SK-N-SH (cell line): ENCODE data around the gene GCN1. TPM values are rescaled to one million over a fixed set of nuclear protein-coding genes. Genes with fewer than 3 reads are reported as not detected.

Experiments used
- CTCF ChIA-PET: fragments of 300-600, 350-600 bp; formaldehyde crosslinking; extraction: SDS; loops from one replicate; lab custom pipeline; 2021; lab: Yijun Ruan, JAX
- POLR2A ChIA-PET: fragments of 350-600 bp; sonication (Branson Sonifier 250); formaldehyde crosslinking; extraction: SDS; loops from one replicate; lab custom pipeline; 2020; ENCODE audit warnings: antibody characterized with exemption, inconsistent platforms; lab: Yijun Ruan, JAX
- DNase-seq: peaks from one replicate; pipeline ENCODE4 v3.0.0; 2012
- H2AFZ ChIP-seq: fragments of 200-600 bp; sonication (generic); 2 replicates; pipeline ENCODE4 v1.8.1; 2016; ENCODE audit warnings: antibody characterized with exemption, mild to moderate bottlenecking, low read depth
- H3F3A ChIP-seq: fragments of 200-600 bp; sonication (generic); replicated peaks from 2 replicates; pipeline ENCODE3; 2016; ENCODE audit warnings: antibody characterized with exemption, mild to moderate bottlenecking; ENCODE audit not compliant: insufficient read depth
- H3K27ac ChIP-seq, 2 experiments: fragments of 200-500 bp in 1 of 2; fragments of 200-600 bp in 1 of 2; sonication (Bioruptor generic) in 1 of 2; sonication (generic), shearing (Covaris generic) in 1 of 2; 2 replicates each; pipeline versions ENCODE4 v1.5.1 to v1.6.1; 2014 to 2016; ENCODE audit warnings: low read depth in 2 of 2, inconsistent platforms in 1 of 2, low read length in 1 of 2, mild to moderate bottlenecking in 1 of 2, mixed read lengths in 1 of 2
- H3K27me3 ChIP-seq: fragments of 200-600 bp; sonication (generic), shearing (Covaris generic); 2 replicates; pipeline ENCODE4 v1.6.1; 2016; ENCODE audit warnings: mixed run types; ENCODE audit not compliant: insufficient read depth
- H3K36me3 ChIP-seq, 2 experiments: fragments of 200-500 bp in 1 of 2; fragments of 200-600 bp in 1 of 2; sonication (Bioruptor generic) in 1 of 2; sonication (generic) in 1 of 2; replicated peaks in 1 of 2; 2 replicates each; pipeline versions ENCODE3 to v1.5.1; 2014 to 2016; ENCODE audit warnings: low read length in 1 of 2, mild to moderate bottlenecking in 1 of 2; ENCODE audit not compliant: insufficient read depth in 2 of 2, control insufficient read depth in 1 of 2
- H3K4me1 ChIP-seq, 2 experiments: fragments of 200-500 bp in 1 of 2; fragments of 200-600 bp in 1 of 2; sonication (Bioruptor generic) in 1 of 2; sonication (generic), shearing (Covaris generic) in 1 of 2; 2 replicates each; pipeline versions ENCODE4 v1.5.1 to v1.6.1; 2014 to 2016; ENCODE audit warnings: low read depth in 1 of 2, low read length in 1 of 2, mixed run types in 1 of 2; ENCODE audit not compliant: insufficient read depth in 2 of 2, control insufficient read depth in 1 of 2
- H3K4me2 ChIP-seq: fragments of 200-600 bp; sonication (generic), shearing (Covaris generic); 2 replicates; pipeline ENCODE4 v1.6.1; 2017; ENCODE audit warnings: mixed run types
- H3K4me3 ChIP-seq, 2 experiments: fragments of 200-500 bp in 1 of 2; fragments of 200-600 bp in 1 of 2; sonication (Bioruptor generic) in 1 of 2; sonication (generic), shearing (Covaris generic) in 1 of 2; 2 replicates each; pipeline versions ENCODE4 v1.5.1 to v1.8.1; 2014 to 2016; ENCODE audit warnings: low read depth in 2 of 2, inconsistent platforms in 1 of 2, low read length in 1 of 2, mild to moderate bottlenecking in 1 of 2, mixed read lengths in 1 of 2, moderate library complexity in 1 of 2
- H3K79me2 ChIP-seq: fragments of 200-600 bp; sonication (generic); 2 replicates; pipeline ENCODE4 v1.8.1; 2017; ENCODE audit warnings: mild to moderate bottlenecking; ENCODE audit not compliant: insufficient read depth
- H3K9ac ChIP-seq: fragments of 200-600 bp; sonication (generic); 2 replicates; pipeline ENCODE4 v1.6.1; 2017; ENCODE audit warnings: mixed run types
- H3K9me2 ChIP-seq: fragments of 200-600 bp; sonication (generic); 2 replicates; pipeline ENCODE4 v1.6.1; 2017; ENCODE audit warnings: mixed run types
- H3K9me3 ChIP-seq: fragments of 200-600 bp; sonication (generic); 2 replicates; pipeline ENCODE4 v1.6.1; 2017; ENCODE audit warnings: mixed run types, mild to moderate bottlenecking, moderate library complexity
- H4K20me1 ChIP-seq: fragments of 200-600 bp; sonication (generic); 2 replicates; pipeline ENCODE4 v1.6.1; 2017; ENCODE audit warnings: mild to moderate bottlenecking, mixed run types; ENCODE audit not compliant: insufficient read depth
- CHD2 ChIP-seq: fragments of 150-350 bp; IDR thresholded peaks from 2 replicates; pipeline ENCODE4 v1.6.1; 2018; ENCODE audit warnings: low read length; ENCODE audit not compliant: partially characterized antibody
- ELF1 ChIP-seq: IDR thresholded peaks from 2 replicates; pipeline ENCODE4 v1.4.0; 2012
- EP300 ChIP-seq, 2 experiments: IDR thresholded peaks; 2 replicates each; pipeline versions ENCODE4 v1.4.0 to v1.6.1; 2012; ENCODE audit warnings: borderline replicate concordance in 1 of 2, low read depth in 1 of 2, low read length in 1 of 2
- EZH2phosphoT487 ChIP-seq: fragments of 200-600 bp; sonication (generic); IDR thresholded peaks from 2 replicates; pipeline ENCODE4 v1.6.1; 2017; ENCODE audit warnings: low read depth, mixed run types, mild to moderate bottlenecking, antibody characterized with exemption, moderate library complexity, borderline replicate concordance
- GABPA ChIP-seq: IDR thresholded peaks from 2 replicates; pipeline ENCODE4 v1.4.0; 2012; ENCODE audit warnings: low read depth, mild to moderate bottlenecking
- JUND ChIP-seq: IDR thresholded peaks from 2 replicates; pipeline ENCODE4 v1.4.0; 2012
- MEF2A ChIP-seq: IDR thresholded peaks from 2 replicates; pipeline ENCODE4 v1.4.0; 2012; ENCODE audit warnings: low read depth, borderline replicate concordance
- POLR2AphosphoS5 ChIP-seq: IDR thresholded peaks from 2 replicates; pipeline ENCODE4 v1.6.1; 2012; ENCODE audit warnings: low read depth, low read length
- RFX5 ChIP-seq: IDR thresholded peaks from 2 replicates; pipeline ENCODE4 v1.6.1; 2012; ENCODE audit warnings: mild to moderate bottlenecking, improper control_type of control experiment, low read length
- RXRA ChIP-seq: IDR thresholded peaks from 2 replicates; pipeline ENCODE4 v1.4.0; 2012; ENCODE audit warnings: low read depth, mild to moderate bottlenecking, borderline replicate concordance
- YY1 ChIP-seq: IDR thresholded peaks from 2 replicates; pipeline ENCODE4 v1.4.0; 2012; ENCODE audit warnings: low read depth, mild to moderate bottlenecking
- ZBTB33 ChIP-seq: IDR thresholded peaks from 2 replicates; pipeline ENCODE4 v1.4.0; 2012; ENCODE audit warnings: low read depth, borderline replicate concordance
- WGBS: methylation state at CpG from one replicate; pipeline ENCODE4 v1.1.6; 2017; ENCODE audit warnings: low lambda C conversion rate; 5-methylcytosine and 5-hydroxymethylcytosine counted together
- polyA plus RNA-seq, 3 experiments: library from polyadenylated mRNA; depleted of rRNA; stranded (reverse); fragments of >200 nt; gene quantifications; 2 replicates each; pipeline ENCODE4 v1.2.3, GENCODE V29; 2012
- TF ChIP-seq, protein P1 (sequence below): IDR thresholded peaks from 2 replicates; pipeline ENCODE4 v1.4.0; 2012; ENCODE audit warnings: low read depth, borderline replicate concordance
- TF ChIP-seq, protein P2 (sequence below): IDR thresholded peaks from 2 replicates; pipeline ENCODE4 v1.6.1; 2012; ENCODE audit warnings: mild to moderate bottlenecking, low read depth, low read length, moderate library complexity
- TF ChIP-seq, protein P3 (sequence below): IDR thresholded peaks from 2 replicates; pipeline ENCODE4 v1.4.0; 2012; ENCODE audit warnings: low read depth

Gene GCN1
- polyA plus RNA-seq, 1 of the 3 experiments (the other 2 are of a cell fraction), result 54.4 TPM

GRCh38 chr12:120090626-120091295 is 103.8 kb downstream of the GCN1 start:
- Histone ChIP-seq H3K27me3 (no peaks in the 10 kb centered on the region), H4K20me1 (0 out of 2 replicates have a peak, but pooled peaks cover 3% of the 10 kb centered on the region), H3K79me2 (no peaks in the 10 kb centered on the region), H3K27ac (no peak overlapping the region; a peak in 1 of 4 replicates), H3K4me3 (no peak overlapping the region), H3K9ac (no peak overlapping the region), H3K36me3 (peaks cover 0 to 13% of the 10 kb centered on the region in 2 experiments), H3K4me1 (peaks cover 0 to 51% of the 10 kb centered on the region in 2 experiments; a peak in 1 of 4 replicates), H3K9me3 (no peaks in the 10 kb centered on the region), H3K4me2 (no peak overlapping the region), H2AFZ (no peak overlapping the region), H3F3A (peaks cover 7% of the 10 kb centered on the region), H3K9me2 (no peaks in the 10 kb centered on the region)
- POLR2A ChIA-PET, result no interaction called here
- TF ChIP-seq JUND (no peak), RFX5 (no peak), RXRA (no peak), CHD2 (no peak), ELF1 (no peak)
- TF ChIP-seq, protein P1, sequence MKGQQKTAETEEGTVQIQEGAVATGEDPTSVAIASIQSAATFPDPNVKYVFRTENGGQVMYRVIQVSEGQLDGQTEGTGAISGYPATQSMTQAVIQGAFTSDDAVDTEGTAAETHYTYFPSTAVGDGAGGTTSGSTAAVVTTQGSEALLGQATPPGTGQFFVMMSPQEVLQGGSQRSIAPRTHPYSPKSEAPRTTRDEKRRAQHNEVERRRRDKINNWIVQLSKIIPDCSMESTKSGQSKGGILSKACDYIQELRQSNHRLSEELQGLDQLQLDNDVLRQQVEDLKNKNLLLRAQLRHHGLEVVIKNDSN, result no peak
- TF ChIP-seq, protein P2, sequence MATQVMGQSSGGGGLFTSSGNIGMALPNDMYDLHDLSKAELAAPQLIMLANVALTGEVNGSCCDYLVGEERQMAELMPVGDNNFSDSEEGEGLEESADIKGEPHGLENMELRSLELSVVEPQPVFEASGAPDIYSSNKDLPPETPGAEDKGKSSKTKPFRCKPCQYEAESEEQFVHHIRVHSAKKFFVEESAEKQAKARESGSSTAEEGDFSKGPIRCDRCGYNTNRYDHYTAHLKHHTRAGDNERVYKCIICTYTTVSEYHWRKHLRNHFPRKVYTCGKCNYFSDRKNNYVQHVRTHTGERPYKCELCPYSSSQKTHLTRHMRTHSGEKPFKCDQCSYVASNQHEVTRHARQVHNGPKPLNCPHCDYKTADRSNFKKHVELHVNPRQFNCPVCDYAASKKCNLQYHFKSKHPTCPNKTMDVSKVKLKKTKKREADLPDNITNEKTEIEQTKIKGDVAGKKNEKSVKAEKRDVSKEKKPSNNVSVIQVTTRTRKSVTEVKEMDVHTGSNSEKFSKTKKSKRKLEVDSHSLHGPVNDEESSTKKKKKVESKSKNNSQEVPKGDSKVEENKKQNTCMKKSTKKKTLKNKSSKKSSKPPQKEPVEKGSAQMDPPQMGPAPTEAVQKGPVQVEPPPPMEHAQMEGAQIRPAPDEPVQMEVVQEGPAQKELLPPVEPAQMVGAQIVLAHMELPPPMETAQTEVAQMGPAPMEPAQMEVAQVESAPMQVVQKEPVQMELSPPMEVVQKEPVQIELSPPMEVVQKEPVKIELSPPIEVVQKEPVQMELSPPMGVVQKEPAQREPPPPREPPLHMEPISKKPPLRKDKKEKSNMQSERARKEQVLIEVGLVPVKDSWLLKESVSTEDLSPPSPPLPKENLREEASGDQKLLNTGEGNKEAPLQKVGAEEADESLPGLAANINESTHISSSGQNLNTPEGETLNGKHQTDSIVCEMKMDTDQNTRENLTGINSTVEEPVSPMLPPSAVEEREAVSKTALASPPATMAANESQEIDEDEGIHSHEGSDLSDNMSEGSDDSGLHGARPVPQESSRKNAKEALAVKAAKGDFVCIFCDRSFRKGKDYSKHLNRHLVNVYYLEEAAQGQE, result no peak
- TF ChIP-seq, protein P3, sequence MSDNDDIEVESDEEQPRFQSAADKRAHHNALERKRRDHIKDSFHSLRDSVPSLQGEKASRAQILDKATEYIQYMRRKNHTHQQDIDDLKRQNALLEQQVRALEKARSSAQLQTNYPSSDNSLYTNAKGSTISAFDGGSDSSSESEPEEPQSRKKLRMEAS, result no peak
- CTCF ChIA-PET, result interaction anchor here (2.8 kb wide), 1 partner anchor 10 kb away, joined by 10 read pairs; no protein-coding TSS in a partner anchor
- WGBS, result 95% methylated on average over 16 of the region's 19 CpGs
- no peak for DNase-seq

- TF ChIP-seq RXRA (no peak), ZBTB33 (no peak), CHD2 (no peak), GABPA (no peak), MEF2A (no peak), ELF1 (no peak), EP300 (IDR thresholded peaks at IDR 0.05; ENCODE audit: borderline replicate concordance in 1 of 2, low read depth in 1 of 2, low read length in 1 of 2) (no peak), POLR2AphosphoS5 (no peak), YY1 (no peak), EZH2phosphoT487 (no peak)
- TF ChIP-seq, protein P2, result no peak
- no peaks in the 10 kb centered on the region for H3K27me3 ChIP-seq
- peaks cover 7% of the 10 kb centered on the region for H3F3A ChIP-seq
- H3K9ac ChIP-seq, result no peak overlapping the region
- H3K36me3 ChIP-seq, result peaks cover 0 to 13% of the 10 kb centered on the region in 2 experiments
- ChIA-PET CTCF (interaction anchor here (2.8 kb wide), 1 partner anchor 11 kb away, joined by 10 read pairs; no protein-coding TSS in a partner anchor), POLR2A (no interaction called here)
- no peak overlapping the region for H3K27ac ChIP-seq
- H2AFZ ChIP-seq, result no peak overlapping the region
- no peak for DNase-seq
- no peak overlapping the region for H3K4me3 ChIP-seq
- no peaks in the 10 kb centered on the region for H3K9me3 ChIP-seq
- peaks cover 0 to 45% of the 10 kb centered on the region in 2 experiments; a peak in 1 of 4 replicates for H3K4me1 ChIP-seq
- H3K9me2 ChIP-seq, result no peaks in the 10 kb centered on the region
- H3K4me2 ChIP-seq, result no peak overlapping the region
- 100% methylated on average over 2 of the region's 3 CpGs for WGBS
- H4K20me1 ChIP-seq, result 0 out of 2 replicates have a peak, but pooled peaks cover 3% of the 10 kb centered on the region
- H3K79me2 ChIP-seq, result no peaks in the 10 kb centered on the region
Measured at GRCh38 chr12:120090206-120090605, 104.3 kb downstream of the GCN1 start.
